Measurements from ENCODE around the gene CDKN2AIPNL.
"Not testable (repeated sequence)": the region's sequence is repeated elsewhere in the genome, so short reads cannot be mapped to it uniquely, and the experiment has no call there.

The CDKN2AIPNL gene

DNA sequence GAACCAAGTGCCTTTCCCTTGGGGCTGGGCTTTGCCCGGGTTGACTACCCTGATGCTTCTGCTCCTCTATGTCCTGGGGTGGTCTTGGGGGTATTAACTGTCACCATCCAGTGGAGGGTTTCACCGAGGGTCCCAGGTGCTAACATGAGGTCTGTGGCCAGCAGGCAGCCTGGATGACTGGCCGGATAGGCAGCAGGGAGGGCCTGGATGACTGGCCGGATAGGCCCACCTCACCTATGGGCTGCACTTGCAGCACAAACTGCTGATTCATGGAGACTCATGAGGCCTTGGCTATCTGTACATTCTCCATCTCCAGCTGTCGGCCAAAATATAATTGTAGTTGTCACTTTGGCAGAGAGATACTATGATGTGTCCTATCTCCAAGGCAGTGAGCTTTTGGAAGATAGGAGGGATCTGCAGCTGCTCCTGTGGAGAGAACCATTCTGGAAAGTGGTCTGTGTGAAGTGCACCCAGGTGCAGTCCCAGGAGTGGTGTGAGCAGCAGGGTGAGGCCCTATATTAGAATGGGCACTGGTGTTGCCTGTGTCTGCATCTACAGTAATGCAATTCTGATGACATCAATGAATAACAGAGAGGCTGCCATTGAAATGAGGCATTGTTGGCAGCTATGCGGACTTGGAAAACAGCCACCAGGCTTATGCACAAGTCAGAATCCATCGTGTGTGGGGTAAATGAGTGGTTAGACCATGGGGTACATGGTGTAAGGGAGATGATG, 26.3 kb upstream of the CDKN2AIPNL start:
- no peak for DNase-seq

- no peak for DNase-seq
These were observed 25.7 kb upstream of the CDKN2AIPNL start for GRCh38 chr5:134437340-134437846.

DNA sequence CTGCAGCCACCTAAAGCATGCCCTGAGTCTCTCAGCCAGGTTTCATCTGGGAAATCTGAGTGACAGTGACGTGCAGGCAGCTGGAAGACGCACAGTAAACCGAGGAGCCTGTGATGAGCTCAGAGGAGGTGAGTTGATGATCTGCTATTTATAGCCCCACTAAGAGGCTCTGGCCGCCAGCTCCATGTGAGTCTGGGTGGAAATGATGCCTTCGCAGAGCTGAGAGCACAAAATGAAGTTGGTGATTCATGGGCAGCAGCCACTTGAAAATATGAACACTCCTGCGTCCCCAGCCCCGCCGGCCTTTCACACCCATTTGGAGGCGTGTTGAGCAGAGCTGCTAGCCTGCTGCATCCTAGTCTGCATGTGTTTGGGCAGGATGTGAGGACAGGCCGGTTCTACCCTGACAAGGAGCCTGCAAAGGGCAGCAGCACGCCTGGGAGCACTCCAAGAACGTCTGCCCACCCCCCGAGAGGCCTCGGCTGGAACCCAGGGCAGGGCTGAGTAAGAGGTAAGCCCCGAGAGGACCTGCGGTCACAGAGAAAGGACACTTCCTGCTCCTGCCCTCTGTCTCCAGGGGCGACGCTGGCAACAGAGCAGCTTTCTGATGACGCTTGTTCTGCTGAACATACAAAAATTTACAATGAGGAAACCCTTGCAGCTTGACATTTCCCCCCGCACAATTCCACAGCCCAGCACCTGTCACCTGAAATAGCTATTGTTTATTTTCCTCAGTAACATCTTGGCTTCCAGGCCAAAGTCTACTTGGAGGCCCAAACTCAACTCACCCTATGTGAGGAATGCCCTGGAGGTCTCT, 25.1 kb upstream of the CDKN2AIPNL start:
- peak; percentile 68 for DNase-seq

- DNase-seq, result peak; percentile 58
These were observed 23.9 kb upstream of the CDKN2AIPNL start for GRCh38 chr5:134435560-134435959.

DNA sequence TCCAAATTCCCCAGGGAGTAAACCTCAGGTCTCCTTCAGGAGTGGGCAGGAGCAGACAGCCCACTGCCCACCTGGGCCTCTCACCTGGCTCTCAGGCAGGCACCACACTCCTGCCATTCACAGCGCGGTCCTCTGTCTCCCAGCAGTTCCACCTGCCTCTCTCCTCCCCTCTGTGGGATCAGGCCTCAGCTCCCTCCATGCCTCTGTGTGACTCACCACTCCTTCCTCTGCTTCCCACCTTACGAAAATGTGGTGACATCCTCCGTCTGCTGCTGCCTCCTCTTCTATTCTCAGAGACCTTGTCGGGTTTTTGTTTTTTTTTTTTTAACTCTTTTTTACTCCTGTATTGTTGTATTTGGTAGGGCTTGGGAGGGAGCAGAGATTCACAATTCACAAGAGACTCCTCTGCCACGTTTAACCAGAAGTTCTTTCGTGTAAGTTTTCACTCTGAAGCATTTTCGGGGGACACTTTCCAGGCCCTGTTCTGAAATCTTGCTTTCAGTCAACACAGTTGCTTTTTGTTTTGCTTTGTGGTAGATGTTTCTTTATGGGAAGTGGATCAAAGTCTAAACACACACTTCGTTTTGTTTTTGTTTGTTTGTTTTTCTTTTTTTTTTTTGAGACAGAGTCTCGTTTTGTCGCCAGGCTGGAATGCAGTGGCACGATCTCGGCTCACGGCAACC, 21.1 kb upstream of the CDKN2AIPNL start:
- DNase-seq, result no peak

GRCh38 chr5:134432174-134432573, 20.5 kb upstream of the CDKN2AIPNL start:
- DNase-seq, result peak; percentile 65

DNA sequence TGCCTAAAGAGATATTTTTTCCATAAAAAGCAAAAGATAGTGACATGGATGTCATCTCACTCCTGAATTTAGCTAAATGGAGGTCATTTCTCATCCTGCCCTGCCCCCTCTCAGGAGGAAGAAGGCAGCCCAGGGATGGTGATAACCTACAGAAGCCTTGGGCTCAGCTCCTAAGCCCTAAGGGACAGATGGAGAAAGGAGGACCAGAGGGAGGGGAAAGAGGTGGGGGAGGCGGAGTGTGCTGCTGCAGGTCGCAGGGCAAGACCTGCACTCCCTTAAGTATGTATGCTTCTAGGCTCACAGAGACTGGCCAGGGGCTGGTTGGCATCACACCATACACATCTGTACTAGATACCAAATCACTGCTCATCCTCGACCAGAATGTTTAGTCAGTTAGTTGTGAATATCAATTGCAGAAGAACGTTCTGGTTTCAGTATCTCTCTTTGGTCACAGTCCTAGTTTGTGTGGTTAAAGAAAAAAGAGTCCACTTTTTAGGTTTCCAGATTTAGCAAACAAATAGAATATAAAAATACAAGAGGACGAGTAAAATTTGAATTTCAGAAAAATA, 18.4 kb upstream of the CDKN2AIPNL start:
- no peak for DNase-seq

GRCh38 chr5:134427540-134428041, 15.9 kb upstream of the CDKN2AIPNL start:
- no peak for DNase-seq

GRCh38 chr5:134426361-134426760, 14.7 kb upstream of the CDKN2AIPNL start:
- no peak for DNase-seq

DNA sequence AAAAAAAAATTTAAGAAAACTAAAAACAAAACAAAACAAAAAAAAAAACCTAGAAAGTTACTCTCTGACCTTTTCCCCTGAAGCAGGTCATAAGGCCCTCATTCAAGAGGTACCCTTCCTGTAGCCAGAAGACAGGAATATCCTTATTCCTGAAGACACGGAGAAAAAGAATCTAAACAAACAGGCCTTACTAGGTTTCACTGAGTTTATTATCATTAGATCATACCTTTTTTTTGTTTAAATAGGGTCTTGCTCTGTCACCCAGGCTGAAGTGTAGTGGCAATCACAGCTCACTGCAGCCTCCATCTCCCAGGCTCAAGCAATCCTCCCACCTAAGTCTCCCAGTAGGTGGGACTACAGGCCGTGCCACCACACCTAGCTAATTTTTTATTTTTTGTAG, 11.7 kb upstream of the CDKN2AIPNL start:
- no peak for DNase-seq

GRCh38 chr5:134422791-134423365, 11.2 kb upstream of the CDKN2AIPNL start:
- no peak for DNase-seq

GRCh38 chr5:134421038-134421437, 9.4 kb upstream of the CDKN2AIPNL start:
- DNase-seq, result not testable (repeated sequence)

GRCh38 chr5:134420343-134420742, 8.7 kb upstream of the CDKN2AIPNL start:
- no peak for DNase-seq

GRCh38 chr5:134418958-134419357, 7.3 kb upstream of the CDKN2AIPNL start:
- no peak for DNase-seq

GRCh38 chr5:134417707-134418106, 6.0 kb upstream of the CDKN2AIPNL start:
- DNase-seq, result no peak

DNA sequence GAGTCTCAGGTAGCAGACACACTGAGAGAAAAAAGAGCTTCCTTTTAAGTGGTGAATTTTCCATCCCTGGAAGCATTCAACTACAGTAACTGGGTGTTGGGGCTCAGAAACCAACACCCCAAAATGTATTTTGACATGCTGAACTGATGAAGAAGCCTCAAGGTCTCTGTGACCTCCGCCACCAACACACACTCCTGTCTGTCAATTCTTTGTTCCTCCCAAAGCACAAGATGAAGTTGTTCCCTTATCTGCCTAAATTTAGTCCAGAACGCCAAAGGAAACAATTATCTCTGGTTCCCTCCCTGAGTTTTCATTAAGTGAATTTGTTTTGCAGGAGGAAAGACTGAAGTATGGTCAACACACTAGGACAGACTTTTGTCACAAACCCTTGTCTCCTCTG, 1.4 kb upstream of the CDKN2AIPNL start:
- DNase-seq, result no peak

DNA sequence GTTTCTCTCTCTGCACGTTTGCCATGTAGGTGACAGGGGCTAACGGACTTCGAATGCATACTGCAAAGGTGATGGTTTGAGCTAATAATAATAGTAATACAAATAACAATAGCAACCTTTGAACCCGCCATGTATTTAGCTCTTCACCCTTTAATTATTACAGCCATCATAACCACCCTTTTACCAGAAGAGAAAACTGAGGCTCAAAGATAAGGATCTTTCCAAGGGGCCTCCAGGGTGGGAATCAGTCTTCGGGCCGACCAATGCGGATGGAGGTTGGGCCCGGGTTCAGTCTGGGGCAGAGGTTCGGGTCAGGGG, 494 bp downstream of the CDKN2AIPNL start:
- DNase-seq, result no peak

GRCh38 chr5:134410822-134411221, 859 bp downstream of the CDKN2AIPNL start:
- no peak for DNase-seq

- no peak for DNase-seq
These were observed 2.4 kb downstream of the CDKN2AIPNL start for GRCh38 chr5:134409321-134409720.

DNA sequence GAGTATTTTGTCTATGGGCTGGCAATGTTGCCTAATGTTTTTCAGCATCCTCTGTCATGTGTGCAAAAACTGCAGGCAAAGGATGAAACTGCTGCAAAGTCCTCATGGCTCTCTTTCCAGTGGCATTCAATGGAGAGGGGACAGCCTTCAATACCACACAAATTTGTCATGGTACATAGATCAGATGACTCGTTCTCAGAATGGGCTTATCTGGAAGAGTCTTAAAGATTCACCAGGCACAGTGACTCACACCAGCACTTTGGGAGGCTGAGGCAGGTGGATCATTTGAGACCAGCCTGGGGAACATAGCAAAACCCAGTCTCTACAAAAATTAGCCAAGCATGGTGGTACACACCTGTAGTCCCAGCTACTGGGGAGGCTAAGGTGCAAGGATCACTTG, 5.3 kb downstream of the CDKN2AIPNL start:
- DNase-seq, result peak; percentile 35

DNA sequence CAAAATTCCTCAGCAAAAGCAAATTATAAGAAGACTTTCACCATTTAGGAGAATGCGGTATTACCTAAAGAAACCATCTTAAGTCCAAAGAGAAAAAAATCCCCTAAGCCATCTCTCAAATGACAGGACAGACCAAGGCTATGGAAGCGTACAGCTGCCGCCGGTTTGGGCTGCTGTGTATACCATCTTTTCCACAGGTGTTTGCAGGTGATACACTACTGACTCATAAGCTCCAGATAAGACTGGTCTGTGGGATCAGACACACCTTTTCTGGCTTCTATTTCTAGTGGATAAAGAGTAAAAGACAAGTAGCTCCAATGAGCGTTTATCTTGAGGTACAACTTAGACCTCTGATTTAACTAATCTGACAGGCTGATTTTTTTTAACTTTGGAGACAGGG, 7.7 kb downstream of the CDKN2AIPNL start:
- no peak for DNase-seq

GRCh38 chr5:134398609-134399155, 13.0 kb downstream of the CDKN2AIPNL start:
- DNase-seq, result no peak

Data from activated CD4-positive, alpha-beta T cell treated with anti-CD3 and anti-CD28 coated beads for 48 hours (primary cell).